Gastrocnemius medialis (tissue), 4 donors: ENCODE data around the gene IL27RA.

Experiments
- POLR2A ChIP-seq, 2 donors: fragments of 450-650 bp; IDR thresholded peaks; one replicate each; pipeline ENCODE4 v1.6.1; 2017; ENCODE audit warnings: antibody characterized with exemption in 2 of 2, mild to moderate bottlenecking in 2 of 2, moderate library complexity in 2 of 2
- TF ChIP-seq, protein P1 (sequence below), 5 experiments: fragments of 450-650 bp in 3 of 5; fragments of 200-600 bp in 2 of 5; sonication (generic) in 2 of 5; IDR thresholded peaks in 4 of 5; conservative IDR thresholded peaks in 1 of 5; 1 replicate in 4 of 5; 2 replicates in 1 of 5; pipeline ENCODE4 v1.5.1; 2016 to 2019; ENCODE audit warnings: antibody characterized with exemption in 5 of 5, mild to moderate bottlenecking in 3 of 5, moderate library complexity in 3 of 5

GRCh38 chr19:14081797-14082674 lies 50.5 kb downstream of the IL27RA start:
- TF ChIP-seq, protein P1, sequence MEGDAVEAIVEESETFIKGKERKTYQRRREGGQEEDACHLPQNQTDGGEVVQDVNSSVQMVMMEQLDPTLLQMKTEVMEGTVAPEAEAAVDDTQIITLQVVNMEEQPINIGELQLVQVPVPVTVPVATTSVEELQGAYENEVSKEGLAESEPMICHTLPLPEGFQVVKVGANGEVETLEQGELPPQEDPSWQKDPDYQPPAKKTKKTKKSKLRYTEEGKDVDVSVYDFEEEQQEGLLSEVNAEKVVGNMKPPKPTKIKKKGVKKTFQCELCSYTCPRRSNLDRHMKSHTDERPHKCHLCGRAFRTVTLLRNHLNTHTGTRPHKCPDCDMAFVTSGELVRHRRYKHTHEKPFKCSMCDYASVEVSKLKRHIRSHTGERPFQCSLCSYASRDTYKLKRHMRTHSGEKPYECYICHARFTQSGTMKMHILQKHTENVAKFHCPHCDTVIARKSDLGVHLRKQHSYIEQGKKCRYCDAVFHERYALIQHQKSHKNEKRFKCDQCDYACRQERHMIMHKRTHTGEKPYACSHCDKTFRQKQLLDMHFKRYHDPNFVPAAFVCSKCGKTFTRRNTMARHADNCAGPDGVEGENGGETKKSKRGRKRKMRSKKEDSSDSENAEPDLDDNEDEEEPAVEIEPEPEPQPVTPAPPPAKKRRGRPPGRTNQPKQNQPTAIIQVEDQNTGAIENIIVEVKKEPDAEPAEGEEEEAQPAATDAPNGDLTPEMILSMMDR (IDR thresholded peaks at IDR 0.05 in 4 of 5, conservative IDR thresholded peaks at IDR 0.05 in 1 of 5): no peak
- no peak for TF ChIP-seq POLR2A (IDR thresholded peaks at IDR 0.05)
